Ovary (tissue), 3 donors: ENCODE measurements around the gene LEMD2.

Experiments
- CTCF ChIP-seq, 3 donors: fragments of 450-650 bp in 2 of 3; fragments of 200-600 bp in 1 of 3; IDR thresholded peaks; one replicate each; pipeline versions ENCODE4 v1.5.1 to v1.8.0; 2016 to 2022; ENCODE audit warnings: antibody characterized with exemption in 3 of 3, mild to moderate bottlenecking in 1 of 3
- EP300 ChIP-seq: sonication (generic); formaldehyde crosslinking; IDR thresholded peaks from one replicate; pipeline ENCODE4 v1.6.1; 2017; ENCODE audit warnings: antibody characterized with exemption
- POLR2A ChIP-seq: fragments of 450-650 bp; IDR thresholded peaks from one replicate; pipeline ENCODE4 v1.6.1; 2017; ENCODE audit warnings: antibody characterized with exemption, mild to moderate bottlenecking, moderate library complexity
- donor health status: DM: no; HTN: no; CAD: no.

- no peak for TF ChIP-seq CTCF (IDR thresholded peaks at IDR 0.05)
- no peak for TF ChIP-seq POLR2A
- TF ChIP-seq EP300 = no peak
These were observed 8.9 kb upstream of the LEMD2 start for GRCh38 chr6:33797626-33798342.
